Stimulated activated naive CD4-positive, alpha-beta T cell (primary cell): ENCODE measurements around the gene SLX4.

Source experiments
- DNase-seq, 6 experiments: peaks; one replicate each; lab custom pipeline; 2025; lab: John Stamatoyannopoulos, UW

SLX4 gene

DNA sequence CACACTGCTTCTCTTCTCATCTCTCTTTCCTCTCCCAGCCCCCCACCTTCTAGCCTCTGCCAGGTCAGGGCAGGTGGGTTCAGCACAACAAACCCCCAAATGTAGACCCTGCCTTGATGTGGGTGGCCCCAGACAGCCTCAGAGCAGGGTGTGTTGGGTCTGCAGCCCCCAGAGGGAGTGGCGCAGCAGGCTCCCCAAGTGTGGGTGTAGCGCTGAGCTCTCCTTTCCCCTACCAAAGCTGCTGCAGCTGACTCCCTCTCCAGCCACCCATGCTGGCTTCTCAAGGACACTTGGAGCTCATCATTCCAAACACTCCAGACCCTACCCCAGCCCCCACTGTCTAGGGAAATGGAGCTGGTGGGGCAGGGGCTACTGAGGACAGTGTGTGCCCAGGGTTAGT, 61.5 kb downstream of the SLX4 start:
- DNase-seq = no peak

- no peak for DNase-seq
These were observed 62.5 kb downstream of the SLX4 start for GRCh38 chr16:3548859-3549258.

- DNase-seq = no peak
These were observed 63.0 kb downstream of the SLX4 start for GRCh38 chr16:3548445-3548844.

GRCh38 chr16:3546986-3547682, 64.3 kb downstream of the SLX4 start:
- DNase-seq = no peak

DNA sequence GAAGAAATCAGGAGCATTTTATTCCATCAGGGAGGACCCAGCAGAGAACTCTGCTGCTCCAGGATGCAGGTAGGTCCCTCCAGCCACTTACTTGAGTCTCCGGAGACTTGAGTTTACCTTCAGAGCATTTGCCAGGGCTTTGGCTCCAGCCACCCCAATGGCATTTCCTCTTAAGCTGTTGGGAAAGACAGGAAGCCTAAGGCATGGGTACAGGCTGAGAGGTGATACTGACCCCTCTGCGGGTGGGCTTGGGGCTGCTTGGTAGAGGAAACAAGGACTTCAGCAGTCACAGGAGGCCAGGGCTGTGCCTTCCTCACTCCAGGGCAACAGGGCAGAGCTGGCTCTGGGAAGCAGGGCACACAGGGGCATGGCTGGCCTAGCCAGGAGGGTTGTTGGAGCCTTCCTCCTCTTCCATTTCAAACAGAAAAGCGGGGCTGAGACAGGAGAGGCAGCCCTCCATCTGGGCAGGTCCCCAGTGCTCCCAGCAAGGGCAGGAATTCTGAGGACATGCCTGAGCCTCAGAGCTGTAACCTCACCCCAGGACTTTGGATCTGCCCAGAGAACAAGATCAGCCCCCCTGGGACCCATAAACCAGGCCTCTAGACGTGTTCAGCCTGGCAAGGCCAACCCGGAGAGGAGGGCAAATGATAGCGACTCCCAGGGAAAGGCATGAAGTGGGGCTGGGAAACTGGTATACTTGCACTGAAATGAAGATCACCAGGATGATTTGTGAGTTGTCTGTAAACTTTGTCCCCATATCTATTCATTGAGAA, 68.6 kb downstream of the SLX4 start:
- DNase-seq = no peak

DNA sequence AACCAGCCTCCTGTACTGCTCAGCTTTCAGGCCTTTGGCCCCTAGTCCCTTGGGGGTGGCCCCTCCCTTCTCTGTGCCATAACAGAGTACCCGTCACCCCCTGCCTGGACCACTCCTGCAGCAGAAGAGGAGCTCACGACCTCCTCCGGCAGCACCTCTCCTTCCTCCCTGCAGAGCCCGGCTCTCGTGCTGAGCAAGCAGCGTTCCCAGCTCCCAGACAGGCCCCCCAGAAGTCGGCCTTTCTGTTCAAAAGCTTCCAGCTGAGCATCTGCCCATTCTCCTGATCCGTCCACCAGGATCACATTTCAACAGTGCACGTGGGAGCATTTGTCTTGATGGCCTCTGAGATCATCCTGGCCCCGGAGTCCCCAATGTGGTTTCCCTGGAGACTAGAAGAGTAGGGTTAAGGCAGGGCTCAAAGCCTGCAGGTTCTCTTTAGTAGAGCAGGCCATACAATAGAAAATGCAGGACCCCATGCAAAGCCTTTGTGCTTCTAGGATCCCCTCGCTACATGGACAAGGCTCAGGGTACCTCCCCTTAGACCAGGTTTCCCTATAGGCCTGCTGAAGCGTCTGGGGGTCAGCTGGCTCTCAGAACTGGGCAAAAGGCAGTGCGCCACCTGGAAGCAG, 69.8 kb downstream of the SLX4 start:
- DNase-seq = no peak

DNA sequence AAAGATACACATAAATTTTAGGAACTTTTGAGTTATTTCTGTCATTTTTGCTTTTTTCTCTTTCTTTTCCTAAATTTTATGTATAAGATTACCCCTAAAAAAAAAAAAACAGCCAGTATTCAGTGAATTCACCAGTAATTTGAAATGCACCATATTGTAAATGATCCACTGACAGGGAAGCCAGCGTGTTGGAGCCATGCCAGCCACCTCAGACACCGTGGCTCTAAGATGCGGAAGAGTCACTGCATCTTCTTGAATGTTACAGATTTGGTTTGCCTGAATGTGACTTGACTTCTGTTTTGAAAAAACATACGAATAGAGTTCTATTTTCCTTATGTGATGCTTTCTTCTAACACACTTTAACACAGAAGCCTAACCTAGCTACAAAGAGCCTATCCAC, 73.2 kb downstream of the SLX4 start:
- DNase-seq = no peak

DNA sequence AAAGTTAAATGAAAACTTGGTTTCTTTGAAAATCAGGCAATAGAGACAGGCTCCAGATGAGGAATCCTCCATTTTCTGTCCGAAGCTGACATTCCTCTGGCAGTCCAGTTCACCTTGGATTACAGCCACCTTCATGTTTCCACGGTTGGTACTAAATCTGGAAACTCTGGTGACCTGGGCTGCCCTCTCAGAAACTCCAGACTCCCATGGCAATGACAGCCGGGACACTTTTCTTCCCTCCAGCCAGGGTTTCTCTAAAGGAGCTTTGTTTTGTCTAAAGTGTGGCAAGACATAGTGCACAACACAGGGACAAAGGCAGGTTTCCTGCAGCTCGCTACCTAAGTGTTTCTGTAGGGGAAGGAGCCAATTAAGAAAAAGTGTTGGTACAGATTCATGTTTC, 74.6 kb downstream of the SLX4 start:
- DNase-seq = no peak

GRCh38 chr16:3536271-3536731, 75.1 kb downstream of the SLX4 start:
- DNase-seq = no peak

DNA sequence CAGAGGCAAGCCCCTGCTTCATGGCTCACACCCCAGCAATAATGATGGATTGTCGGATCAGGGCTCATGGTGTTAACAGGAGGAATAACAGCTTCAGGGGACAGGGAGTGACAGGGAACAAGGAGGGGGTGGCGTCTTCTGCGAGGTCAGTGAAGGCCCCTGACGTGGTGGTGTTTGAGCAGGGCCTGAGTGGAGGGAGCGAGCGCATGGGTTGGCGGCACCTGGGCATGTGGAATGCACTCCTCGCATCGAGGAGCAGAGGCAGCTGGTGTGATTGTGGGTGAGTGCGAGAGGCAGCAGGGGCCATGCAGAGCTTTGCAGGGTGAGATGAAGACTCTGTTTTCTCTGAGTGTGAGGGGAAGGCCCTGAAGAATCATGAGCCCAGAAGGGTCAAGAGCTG, 77.3 kb downstream of the SLX4 start:
- DNase-seq = no peak

DNA sequence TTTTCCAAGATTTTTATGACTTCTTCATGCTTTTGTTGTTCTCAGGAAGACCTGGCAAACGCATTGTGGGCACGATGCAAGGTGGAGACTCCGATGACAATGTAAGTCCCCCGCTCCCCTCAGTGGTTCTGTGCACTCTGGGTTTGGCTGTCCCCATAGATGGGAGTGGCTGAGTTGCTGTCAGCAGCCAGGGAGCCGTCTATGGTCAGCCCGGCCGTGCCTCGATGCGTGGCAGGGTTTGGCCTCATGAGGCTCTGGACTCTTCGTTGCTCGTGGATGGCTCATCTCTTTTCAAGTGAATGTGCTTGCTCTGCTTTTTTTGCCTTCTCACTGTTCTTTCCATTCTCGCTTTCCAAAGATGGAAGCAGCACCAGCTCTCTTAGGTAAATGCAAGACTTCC, 78.7 kb downstream of the SLX4 start:
- DNase-seq = no peak
